OCI-LY1 (cell line): ENCODE results near the gene ATP9B.

Experiments
- CTCF ChIP-seq: fragments of 200-600 bp; sonication (generic), shearing (Covaris generic); IDR thresholded peaks from 2 replicates; pipeline ENCODE4 v1.5.1; 2017; ENCODE audit warnings: mild to moderate bottlenecking, antibody characterized with exemption, low read length, moderate library complexity, mixed read lengths
- EZH2 ChIP-seq: fragments of 200-600 bp; sonication (generic), shearing (Covaris generic); IDR thresholded peaks from 2 replicates; pipeline ENCODE4 v1.8.0; 2017; ENCODE audit warnings: borderline replicate concordance, mixed run types, mild to moderate bottlenecking, antibody characterized with exemption, low read length, moderate library complexity, mixed read lengths

GRCh38 chr18:79339094-79339908 is 270.1 kb downstream of the ATP9B start:
- no peak for TF ChIP-seq CTCF
- TF ChIP-seq EZH2: no peak
